Suprapubic skin (tissue), 4 donors: ENCODE data around the gene ZNF808.

Source experiments
- EP300 ChIP-seq: sonication (generic); formaldehyde crosslinking; IDR thresholded peaks from one replicate; pipeline ENCODE4 v1.6.1; 2017; ENCODE audit warnings: antibody characterized with exemption
- POLR2AphosphoS5 ChIP-seq, 3 donors: sonication (generic); formaldehyde crosslinking; IDR thresholded peaks; one replicate each; pipeline ENCODE4 v1.6.1; 2017; ENCODE audit warnings: antibody characterized with exemption in 3 of 3
- TF ChIP-seq, protein P1 (sequence below), 2 donors: fragments of 200-600 bp in 1 of 2; fragments of 450-650 bp in 1 of 2; sonication (generic) in 1 of 2; IDR thresholded peaks; one replicate each; pipeline ENCODE4 v1.5.1; 2016 to 2019; ENCODE audit warnings: antibody characterized with exemption in 2 of 2, mild to moderate bottlenecking in 1 of 2, moderate library complexity in 1 of 2

GRCh38 chr19:52524086-52524485 is 3.4 kb upstream of the ZNF808 start:
- TF ChIP-seq, protein P1, sequence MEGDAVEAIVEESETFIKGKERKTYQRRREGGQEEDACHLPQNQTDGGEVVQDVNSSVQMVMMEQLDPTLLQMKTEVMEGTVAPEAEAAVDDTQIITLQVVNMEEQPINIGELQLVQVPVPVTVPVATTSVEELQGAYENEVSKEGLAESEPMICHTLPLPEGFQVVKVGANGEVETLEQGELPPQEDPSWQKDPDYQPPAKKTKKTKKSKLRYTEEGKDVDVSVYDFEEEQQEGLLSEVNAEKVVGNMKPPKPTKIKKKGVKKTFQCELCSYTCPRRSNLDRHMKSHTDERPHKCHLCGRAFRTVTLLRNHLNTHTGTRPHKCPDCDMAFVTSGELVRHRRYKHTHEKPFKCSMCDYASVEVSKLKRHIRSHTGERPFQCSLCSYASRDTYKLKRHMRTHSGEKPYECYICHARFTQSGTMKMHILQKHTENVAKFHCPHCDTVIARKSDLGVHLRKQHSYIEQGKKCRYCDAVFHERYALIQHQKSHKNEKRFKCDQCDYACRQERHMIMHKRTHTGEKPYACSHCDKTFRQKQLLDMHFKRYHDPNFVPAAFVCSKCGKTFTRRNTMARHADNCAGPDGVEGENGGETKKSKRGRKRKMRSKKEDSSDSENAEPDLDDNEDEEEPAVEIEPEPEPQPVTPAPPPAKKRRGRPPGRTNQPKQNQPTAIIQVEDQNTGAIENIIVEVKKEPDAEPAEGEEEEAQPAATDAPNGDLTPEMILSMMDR (IDR thresholded peaks at IDR 0.05): no peak
- TF ChIP-seq POLR2AphosphoS5 (IDR thresholded peaks at IDR 0.05) (no peak), EP300 (no peak)
